ENCODE results near the gene ZNF586.
"Not testable (repeated sequence)": the region's sequence is repeated elsewhere in the genome, so short reads cannot be mapped to it uniquely, and the experiment has no call there.

ZNF586 gene

GRCh38 chr19:57800696-57801095 lies 31.2 kb downstream of the ZNF586 start:
- no peak for DNase-seq

- no peak for DNase-seq
Measured at GRCh38 chr19:57802269-57802668, 32.8 kb downstream of the ZNF586 start.

DNA sequence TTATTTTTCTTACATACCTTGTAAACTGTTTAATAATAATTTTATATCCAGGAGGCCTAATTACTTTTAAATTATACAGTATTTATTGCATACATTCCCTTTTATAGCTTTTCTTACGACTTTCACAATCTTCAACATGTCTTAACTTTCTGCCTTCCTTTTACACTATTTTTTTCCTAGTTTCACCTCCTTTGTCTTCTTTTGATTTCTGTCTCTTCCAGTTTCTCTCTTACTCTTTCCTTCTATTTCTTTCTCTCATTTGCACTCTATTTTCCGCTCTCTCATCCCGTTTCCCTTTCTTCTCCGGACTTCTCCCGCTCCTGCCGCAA lies 33.8 kb downstream of the ZNF586 start:
- DNase-seq: no peak

DNA sequence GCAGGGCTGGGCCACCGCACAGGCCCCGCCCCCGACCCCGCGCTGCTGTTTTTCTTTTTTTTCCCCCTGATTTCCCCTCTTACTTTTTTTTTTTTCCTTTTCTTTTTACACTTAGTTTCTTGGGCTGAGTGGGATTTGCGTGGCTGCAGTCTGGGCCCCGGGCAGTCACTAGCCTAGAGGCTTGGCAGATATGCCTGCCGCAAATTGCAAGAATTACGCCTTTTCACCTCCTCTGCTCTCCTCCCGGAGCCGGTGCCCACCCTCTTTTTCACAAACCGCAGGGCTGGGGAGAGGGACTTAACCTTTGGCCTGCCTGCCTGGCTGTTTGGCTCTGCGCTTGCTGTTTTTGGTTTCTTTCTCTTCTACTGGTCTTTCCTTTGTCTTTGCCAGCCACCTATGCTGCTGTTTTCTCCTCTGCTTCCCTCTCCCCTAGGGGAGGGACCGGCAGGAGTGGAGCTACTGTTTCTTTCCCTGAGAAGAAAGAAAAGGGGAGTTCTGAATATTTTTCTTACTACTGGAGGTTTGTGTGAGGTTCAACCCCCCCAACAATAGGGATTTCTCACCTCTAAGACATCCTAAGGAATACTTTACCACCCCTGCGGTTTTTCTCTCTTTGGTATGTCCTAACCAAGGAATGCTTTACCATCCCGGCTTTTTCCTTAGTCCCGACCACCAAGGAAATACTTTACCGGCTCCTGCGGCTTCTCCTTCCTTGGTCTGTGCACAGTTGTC lies 34.3 kb downstream of the ZNF586 start:
- DNase-seq: no peak

DNA sequence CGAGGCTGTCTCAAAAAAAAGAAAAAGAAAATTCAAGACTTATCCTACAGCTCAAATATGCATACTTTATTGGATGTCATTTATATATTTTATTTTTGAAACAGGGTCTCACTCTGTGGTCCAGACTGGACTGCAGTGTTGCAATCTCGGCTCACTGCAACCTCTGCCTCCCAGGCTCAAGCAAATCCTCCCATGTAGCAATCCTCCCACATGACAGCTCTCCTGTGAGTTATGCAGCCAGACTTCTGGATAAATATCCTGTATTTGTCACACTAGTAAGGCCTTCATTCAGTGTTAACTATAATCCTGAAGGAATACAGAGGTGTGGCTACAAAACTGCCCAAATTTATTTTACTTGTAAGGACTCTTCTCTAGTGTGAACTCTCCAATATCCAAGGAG lies 38.1 kb downstream of the ZNF586 start:
- no peak for DNase-seq

GRCh38 chr19:57810410-57811295 lies 41.2 kb downstream of the ZNF586 start:
- DNase-seq: not testable (repeated sequence)

- DNase-seq: no peak
Measured at GRCh38 chr19:57812226-57812625, 42.8 kb downstream of the ZNF586 start.

GRCh38 chr19:57812975-57813820 lies 43.7 kb downstream of the ZNF586 start:
- DNase-seq: not testable (repeated sequence)

- DNase-seq: no peak
Measured at GRCh38 chr19:57813919-57814504, 44.5 kb downstream of the ZNF586 start.

- peak; percentile 79 to 87 for DNase-seq
Measured at GRCh38 chr19:57814505-57815246, 45.2 kb downstream of the ZNF586 start, which contains the start of gene ZNF552. Gene ZNF552 (minus strand): TSS chr19:57814913. CDS start chr19:57814743, 170 bp downstream.

DNA sequence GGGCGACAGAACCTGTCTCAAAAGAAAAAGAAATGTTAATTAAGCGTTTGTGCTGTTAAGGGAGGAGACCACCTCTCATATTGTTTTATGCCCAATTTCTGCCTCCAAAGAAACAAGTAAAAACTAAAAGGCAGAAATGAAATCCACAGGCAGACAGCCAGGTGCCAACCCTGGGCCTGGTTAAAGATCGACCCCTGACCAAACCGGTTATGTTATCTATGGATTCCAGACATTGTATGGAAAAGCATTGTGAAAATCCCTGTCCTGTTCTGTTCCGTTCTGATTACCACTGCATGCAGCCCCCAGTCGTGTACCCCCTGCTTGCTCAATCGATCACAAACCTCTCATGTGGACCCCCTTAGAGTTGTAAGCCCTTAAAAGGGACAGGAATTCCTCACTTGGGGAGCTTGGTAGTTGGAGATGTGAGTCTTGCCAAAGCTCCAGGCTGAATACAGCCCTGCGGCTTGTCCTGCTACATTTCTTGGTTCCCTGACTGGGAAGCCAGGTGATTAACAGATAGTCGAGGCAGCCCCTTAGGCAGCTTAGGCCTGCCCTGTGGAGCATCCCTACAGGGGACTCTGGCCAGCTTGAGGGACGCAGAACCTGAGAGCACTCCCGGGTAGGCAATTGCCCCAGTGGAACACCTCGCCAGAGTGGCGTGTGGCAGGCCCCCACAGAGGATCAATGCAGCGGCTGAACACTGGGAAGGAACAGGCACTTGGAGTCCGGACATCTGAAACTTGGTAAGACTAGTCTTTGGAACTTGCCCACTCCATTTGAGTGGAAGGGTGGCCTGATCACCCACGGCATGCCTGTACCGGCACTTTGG lies 46.0 kb downstream of the ZNF586 start:
- DNase-seq: no peak

GRCh38 chr19:57816652-57817051 lies 47.2 kb downstream of the ZNF586 start:
- DNase-seq: no peak

DNA sequence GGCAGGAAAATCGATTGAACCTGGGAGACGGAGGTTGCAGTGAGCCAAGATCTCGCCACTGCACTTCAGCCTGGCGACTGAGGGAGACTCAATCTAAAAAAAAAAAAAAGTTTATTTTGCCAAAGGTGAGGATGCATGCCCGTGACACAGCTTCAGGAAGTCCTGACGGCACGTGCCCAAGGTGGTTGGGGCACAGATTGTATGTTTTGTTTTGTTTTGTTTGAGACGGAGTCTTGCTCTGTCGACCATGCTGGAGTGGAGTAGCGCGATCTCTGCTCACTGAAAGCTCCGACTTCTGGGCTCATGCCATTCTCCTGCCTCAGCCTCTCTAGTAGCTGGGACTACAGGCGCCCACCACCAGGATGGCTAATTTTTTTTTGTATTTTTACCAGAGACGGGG lies 48.5 kb downstream of the ZNF586 start:
- DNase-seq: no peak

DNA sequence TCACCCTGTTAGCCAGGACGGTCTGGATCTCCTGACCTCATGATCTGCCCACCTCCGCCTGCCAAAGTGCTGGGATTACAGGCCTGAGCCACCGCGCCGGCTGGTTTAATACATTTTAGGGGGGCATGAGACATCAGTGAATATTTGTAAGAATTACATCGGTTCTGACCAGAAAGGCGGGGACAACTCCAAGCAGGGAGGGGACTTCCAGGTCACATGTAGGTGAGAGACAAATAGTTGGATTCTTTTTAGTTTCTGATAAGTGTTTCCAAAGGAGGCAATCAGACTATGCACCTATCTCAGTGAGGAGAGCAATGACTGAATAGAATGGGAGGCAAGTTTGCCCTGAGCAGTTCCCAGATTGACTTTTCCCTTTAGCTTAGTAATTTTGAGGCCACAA lies 48.9 kb downstream of the ZNF586 start:
- DNase-seq: no peak

DNA sequence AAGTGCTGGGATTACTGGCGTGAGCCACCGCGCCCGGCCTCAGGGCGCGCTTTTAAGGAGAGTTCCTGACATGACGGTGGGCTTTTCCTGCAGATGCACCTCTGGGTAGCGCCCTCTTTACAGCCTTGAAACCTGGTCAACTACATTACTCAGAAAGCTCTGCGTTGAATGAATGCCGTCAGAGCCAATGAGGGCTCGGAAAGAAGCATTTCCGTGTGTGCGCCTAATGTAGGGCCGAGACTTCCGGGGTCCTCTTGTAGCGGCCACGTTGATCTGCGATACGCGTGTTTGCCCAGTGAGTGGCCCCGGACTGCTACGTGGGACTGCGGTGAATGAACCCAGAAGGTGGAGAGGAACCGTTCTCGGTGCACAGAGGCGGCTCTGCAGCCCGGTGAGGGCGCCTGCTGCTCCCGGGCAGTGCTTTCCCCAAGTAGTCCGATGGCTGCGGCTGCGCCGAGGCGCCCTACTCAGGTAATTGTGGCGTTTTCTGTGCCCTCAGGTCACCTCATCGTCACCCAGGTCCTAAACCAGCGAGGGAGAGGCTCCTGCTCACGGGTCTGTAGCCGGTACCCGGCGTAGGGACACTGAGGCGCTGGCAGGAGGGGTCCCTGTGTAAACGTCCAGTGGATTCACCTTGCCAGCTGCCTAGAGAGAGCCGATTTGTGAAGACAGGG lies 50.1 kb downstream of the ZNF586 start:
- DNase-seq: peak; percentile 84 to 91

DNA sequence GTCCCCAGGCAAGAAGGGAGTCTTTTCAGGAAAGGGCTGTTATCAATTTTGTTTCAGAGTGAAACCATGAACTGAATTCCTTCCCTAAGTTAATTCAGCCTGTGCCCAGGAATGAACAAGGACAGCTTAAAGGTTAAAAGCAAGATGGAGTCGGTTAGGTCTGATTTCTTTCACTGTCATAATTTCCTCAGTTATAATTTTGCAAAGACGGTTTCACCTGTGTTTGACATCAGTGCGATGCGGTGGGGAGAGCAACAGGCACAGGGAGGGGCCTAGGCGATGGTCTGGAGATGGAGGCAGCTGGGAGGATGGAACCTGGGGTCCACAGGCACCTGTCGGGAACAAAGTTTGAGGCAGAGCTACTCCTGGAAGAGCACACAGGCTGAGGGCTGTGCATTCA lies 51.1 kb downstream of the ZNF586 start:
- no peak for DNase-seq

DNA sequence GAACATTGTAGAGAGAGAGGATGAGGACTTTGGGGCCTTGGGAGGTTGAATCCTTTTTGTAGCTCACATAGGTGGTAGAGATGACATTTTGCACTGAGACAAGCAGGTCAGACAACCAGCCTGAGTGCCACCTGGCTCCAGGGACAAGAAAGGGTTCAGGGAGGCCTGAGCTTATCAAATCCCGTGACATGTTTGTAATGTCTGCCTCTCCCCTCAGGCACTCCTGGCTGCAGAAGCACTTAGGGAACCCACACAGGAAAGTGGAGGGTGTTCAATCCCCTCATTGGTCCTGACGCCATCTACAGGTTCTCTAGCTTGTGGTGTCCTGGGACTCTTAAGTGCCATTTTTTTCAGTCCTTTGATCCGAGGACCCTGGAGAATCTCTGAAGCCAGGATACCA lies 51.6 kb downstream of the ZNF586 start:
- DNase-seq: not testable (repeated sequence)

GRCh38 chr19:57821501-57821900 lies 52.0 kb downstream of the ZNF586 start:
- DNase-seq: not testable (repeated sequence)

GRCh38 chr19:57823155-57823554 lies 53.7 kb downstream of the ZNF586 start:
- DNase-seq: not testable (repeated sequence)

DNA sequence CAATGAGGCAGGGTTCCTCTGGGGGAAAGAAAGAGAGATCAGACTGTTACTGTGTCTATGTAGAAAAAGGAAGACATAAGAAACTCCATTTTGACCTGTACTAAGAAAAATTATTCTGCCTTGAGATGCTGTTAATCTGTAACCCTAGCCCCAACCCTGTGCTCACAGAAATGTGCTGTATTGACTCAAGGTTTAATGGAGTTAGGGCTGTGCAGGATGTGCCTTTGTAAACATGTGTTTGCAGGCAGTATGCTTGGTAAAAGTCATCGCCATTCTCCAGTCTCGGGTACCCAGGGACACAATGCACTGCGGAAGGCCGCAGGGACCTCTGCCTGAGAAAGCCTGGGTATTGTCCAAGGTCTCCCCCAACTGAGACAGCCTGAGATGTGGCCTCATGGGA lies 54.1 kb downstream of the ZNF586 start:
- DNase-seq: not testable (repeated sequence)

Measured in CD4-positive, alpha-beta T cell treated with Interferon alpha-2 for 1 hour (primary cell).